HG02852 (cell line): Measurements from ENCODE around the gene MED4.
A peak's percentile ranks its signal among the peaks of the same experiment; 100 is the strongest.

Experiments used
- ATAC-seq: cut with Tn5 transposase; IDR thresholded peaks from one replicate; pipeline ENCODE4 v1.9.1; 2021; ENCODE audit warnings: mild to moderate bottlenecking, moderate library complexity; ENCODE audit not compliant: unreplicated experiment

MED4 gene, protein sequence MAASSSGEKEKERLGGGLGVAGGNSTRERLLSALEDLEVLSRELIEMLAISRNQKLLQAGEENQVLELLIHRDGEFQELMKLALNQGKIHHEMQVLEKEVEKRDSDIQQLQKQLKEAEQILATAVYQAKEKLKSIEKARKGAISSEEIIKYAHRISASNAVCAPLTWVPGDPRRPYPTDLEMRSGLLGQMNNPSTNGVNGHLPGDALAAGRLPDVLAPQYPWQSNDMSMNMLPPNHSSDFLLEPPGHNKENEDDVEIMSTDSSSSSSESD

DNA sequence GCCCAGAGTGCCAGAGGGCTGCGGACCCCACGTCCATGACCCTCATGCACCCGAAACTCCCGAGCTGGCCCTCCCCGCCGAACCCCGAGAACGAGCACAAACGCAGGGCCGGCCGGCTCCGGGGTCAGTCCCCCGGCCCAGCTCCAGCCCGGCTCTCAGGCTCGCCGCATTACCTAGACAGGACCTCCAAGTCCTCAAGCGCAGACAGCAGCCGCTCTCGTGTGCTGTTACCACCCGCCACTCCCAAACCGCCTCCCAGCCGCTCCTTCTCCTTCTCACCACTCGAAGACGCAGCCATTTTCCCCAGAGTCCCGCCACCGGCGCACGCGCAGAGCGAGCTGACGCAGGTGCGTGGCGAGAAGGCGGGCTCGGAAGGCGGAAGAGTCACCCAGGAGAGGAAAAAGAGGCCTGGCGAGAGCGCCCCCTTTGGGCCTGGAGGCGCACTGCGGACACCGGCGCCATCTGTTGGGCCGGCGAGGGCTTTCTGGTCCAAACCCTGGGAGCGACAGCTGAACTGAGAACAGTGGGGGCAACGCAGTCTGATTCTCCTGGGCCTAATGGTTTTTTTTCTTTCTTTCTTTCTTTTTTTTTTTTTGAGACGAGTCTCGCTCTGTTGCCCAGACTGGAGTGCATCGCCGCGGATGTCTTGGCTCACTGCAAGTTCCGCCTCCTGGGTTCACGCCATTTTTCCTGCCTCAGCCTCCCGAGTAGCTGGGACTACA is at the start of gene MED4:
MED4 (minus strand) TSS at position 324 of the 722 bp plus-strand sequence; CDS start at position 298, 26 bp downstream.
- peak; percentile 94 for ATAC-seq

DNA sequence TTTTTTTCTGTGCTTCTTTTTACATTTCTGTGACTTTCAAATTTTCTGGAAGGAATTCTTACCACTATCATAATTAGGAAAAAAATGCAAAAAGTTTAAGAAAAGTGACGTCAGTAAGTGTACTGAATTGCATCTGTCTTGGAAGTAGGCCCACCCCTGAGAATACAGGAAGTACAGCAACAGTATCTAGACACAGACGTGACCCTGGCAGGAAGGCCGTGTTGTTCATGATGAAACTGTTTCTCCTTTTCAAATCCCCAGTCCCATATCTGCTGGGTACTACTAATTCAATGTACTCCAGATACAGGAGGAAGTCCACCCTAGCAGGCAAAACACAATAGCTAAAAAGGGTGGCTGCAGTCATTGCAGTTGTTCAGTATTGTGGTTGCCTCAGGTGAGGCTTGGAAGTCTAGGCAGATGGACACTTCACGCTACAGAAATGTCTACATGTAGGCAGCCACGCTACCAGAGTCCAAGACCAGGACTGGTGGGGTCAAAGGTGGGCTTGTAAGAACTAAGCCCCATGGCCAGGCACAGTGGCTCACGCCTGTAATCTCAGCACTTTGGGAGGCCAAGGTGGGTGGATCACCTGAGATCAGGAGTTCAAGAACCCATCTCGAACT is 49.6 kb upstream of the MED4 start:
- no peak for ATAC-seq

DNA sequence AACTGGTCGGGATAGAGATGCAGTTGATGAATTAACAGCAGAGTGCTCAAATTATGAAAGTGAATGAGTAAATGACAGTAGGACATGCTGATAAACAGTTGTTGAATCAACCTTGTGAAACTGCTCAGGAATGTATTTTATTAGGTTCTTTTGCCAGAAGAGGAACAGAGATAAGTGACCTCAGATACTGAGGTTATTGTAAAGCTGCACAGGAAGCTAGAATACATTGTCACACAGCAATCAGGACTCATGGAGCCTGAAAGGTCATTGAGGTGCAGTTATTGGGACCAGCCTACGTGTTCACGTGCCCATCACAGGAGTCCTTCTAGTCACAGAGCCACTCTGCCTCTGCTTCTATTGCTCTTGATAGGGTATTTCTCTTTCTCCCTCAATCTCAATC is 47.5 kb upstream of the MED4 start:
- ATAC-seq: peak; percentile 67

DNA sequence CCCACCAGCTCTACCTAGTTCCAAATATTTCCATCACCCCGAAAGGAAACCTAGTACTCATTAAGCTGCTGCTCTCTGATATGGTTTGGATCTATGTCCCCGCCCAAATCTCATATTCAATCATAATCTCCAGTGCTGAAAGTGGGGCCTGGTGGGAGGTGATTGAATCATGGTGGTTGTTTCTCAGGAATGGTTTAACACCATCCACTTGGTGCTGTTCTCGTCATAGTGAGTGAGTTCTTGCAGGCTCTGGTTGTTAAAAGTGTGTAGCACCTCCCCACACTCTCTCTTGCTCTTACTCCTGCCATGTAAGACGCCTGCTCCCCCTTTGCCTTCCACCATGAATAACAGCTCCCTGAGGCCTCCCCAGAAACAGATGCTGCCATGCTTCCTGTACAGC is 43.4 kb upstream of the MED4 start:
- ATAC-seq: no peak

DNA sequence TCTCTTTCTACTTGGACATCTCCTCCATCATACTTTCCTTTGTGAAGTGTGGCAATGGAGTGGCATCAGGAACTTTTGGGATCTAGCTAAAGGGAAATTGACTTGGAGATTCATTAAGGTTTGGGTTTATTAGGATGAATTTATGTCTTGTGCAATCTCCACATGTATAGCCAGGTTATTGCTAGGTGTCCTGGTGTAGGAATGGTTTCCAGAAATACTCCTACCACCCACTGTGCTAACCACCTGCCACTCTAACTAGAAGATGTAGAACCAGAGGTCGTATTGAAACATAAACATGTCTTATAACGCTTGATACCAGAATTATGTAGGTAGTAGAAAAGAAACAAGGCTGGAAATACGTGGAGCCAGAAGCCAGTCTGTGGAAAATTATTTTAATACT is 38.1 kb upstream of the MED4 start:
- no peak for ATAC-seq

DNA sequence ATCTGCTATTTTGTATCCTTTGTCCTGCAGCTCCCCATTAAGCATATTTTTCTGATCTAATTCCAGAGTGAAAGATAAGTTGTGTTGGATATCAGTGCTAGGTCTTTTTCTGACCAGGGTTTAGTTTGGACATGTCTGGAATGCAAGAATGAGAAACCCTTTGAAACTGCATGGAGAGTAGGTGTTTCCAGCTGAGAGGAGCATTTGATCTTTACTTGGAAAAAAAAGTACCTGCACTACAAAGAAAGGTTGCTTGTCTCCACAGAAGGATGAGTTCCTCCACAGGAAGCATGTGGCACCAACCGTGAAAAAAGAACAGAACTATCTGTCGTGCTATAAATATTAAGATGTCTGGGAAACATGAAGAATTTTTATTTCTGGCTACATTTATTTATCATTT is 36.6 kb upstream of the MED4 start:
- no peak for ATAC-seq

DNA sequence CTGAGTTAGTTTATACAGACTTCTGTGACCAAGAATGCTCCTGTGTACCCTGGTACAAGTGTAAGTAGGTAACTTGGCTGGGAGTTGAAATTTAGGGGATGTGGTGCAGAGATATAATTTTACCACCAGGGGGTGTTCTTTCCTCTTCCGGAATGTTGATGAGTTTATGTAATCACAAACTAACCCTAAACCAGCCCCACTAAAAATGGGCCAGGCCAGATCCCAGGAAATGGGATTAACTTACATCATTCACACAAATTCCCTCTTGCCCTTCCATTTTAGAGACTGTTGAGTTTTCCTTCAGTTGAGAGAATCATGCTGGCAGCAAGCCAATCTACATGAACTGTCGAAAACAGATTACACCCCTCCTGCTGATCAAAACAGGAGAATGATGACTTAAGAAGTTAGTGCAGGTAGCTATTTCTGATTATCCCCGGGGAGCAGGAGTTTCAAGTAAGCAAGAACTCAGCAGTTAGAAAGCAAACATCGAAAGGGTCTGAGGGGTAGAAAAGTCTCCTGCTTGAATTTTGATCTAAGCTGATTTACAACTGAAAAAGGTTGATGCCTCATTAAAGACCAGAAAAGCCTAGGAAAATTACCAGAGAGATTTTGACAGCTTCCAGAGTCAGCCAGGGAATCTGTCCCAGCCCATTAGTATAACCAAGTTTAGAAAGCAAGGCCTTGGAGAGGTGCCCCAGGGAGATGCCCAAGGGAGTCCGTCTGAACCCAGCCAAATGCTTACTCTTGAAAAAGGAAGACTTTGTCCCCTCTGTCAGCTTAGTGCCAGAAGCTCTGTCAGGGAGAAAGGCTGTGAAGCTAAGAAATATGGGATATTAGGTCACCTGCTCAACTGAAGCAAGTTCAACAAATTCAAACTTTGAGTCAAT is 32.3 kb upstream of the MED4 start:
- peak; percentile 68 for ATAC-seq

DNA sequence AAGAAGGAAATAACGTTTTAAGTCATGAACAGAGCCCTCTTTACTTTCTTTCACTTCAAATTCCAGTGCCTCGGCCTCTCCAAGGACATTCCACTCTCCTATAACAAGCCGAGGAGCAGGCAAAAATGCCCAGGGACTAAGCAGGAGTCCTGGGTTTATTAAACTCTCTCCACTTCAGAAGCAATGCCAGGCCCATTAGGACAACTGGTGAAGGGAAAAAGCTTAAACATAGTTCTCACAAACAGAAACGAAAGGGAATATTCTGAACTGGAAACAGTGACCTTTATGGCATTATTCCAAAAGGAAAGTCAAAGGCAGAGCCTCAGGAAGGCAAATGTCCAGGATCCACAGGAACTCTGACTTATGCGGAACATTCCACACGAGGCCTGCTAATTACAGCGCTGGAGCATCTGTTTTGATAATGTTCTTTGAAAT is 30.9 kb upstream of the MED4 start:
- ATAC-seq: no peak

DNA sequence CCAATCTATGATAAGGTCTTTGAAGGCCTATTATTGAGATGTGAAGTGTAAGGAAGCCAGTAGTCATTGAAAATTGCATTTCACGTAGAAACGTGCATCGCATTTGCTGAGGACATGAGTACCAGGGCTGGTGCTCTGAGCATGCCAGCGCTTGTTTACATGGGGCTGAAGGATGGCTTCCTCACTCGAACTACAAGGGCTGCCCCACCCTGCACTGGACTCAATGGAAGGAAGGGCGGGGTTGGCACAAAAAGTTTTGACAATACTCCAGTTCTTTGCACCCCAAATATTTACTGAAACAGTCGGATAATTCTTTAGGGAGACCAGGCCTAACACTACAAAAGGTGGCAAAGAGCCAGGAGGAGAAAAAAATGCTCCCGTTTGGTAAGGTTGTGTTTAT is 28.9 kb upstream of the MED4 start:
- no peak for ATAC-seq

DNA sequence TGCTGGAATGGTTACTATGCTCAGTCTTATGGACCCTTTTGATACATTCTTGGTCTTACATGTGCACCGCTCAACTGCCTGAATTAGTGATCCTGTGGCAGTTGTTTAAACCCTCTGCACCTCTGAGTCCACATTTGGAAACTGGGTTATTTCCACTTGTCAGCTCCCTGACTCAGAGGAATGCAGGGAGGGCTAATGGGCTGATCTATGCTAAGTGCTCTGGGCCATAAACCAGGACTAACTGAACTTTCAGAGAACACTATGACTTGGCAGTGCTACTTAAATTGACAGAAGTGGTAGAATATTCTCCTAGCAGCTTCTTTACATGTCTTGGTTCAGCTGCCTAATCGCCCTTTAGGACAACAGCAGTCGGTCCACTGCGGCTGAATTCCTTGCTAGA is 26.8 kb upstream of the MED4 start:
- ATAC-seq: no peak

DNA sequence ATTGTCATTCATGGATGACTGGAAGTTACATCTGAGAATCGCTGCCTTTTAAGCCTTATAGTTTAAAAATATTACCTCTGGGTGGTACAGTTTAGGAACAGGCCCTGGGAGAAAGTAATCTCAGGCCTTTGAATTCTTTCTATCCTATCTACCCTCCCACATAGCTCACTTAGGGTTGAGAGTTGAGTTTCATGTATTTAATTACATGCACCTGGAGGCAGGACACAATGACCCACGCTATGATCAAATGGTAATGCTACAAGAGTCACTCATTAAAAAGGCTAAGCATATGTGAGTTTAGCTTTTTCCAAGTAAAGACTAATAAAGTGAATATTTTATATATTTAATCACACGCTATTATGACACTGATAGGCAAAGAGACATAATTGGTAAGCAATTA is 25.3 kb upstream of the MED4 start:
- ATAC-seq: no peak

DNA sequence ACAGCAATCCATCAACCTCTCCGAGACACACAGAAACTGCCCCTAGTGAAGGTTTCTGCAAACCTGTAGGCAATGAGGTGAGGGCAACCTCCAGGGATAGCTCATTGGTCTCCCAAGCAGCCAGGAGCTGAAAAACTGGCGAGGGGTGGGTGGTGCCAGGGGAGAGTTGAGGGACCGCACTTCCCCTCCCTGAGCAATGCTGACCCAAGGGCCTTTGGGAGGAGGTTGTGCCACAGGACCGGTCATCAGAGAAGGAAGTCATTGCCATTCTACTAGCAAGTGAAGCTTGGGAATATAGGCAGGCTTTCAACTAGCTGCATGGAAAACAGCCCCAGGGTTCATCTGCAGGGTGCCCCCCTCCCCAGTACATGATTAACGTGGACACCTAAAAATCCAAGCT is 23.1 kb upstream of the MED4 start:
- no peak for ATAC-seq

DNA sequence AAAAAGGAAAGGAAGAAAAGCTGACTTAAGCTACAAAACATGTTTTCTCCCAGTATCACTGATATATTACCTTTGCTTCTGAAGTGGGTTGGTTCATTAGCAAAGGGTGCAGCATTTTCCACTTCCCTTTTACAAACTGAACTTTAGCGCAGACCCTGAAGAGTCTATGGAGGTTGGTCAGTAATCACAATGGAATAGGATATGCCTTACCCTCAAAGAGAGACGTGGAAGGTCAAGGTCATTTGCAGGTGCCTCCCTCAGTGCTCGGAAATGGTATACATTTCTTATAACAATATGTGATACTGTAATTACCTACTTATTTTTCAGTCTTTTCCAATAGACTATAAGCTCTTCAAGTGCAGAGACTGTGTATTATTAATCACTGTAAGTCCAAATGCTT is 21.9 kb upstream of the MED4 start:
- ATAC-seq: no peak

DNA sequence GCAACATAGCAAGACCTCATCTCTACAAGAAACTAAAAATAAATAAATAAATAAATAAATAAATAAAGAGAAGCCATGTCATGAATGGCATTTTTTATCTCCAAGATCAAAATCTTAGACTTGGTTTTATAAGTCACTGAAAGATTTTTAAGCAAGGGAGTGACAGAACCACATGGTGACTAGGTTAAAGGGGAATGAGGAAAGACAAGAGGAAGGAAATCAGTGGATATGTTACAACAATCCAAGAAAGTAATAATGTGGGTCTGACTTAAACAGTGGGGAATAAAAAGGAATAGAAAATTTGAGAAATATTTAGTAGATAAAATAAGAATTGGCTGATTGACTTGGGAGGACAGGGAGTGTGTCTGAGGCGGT is 18.8 kb upstream of the MED4 start:
- ATAC-seq: no peak

DNA sequence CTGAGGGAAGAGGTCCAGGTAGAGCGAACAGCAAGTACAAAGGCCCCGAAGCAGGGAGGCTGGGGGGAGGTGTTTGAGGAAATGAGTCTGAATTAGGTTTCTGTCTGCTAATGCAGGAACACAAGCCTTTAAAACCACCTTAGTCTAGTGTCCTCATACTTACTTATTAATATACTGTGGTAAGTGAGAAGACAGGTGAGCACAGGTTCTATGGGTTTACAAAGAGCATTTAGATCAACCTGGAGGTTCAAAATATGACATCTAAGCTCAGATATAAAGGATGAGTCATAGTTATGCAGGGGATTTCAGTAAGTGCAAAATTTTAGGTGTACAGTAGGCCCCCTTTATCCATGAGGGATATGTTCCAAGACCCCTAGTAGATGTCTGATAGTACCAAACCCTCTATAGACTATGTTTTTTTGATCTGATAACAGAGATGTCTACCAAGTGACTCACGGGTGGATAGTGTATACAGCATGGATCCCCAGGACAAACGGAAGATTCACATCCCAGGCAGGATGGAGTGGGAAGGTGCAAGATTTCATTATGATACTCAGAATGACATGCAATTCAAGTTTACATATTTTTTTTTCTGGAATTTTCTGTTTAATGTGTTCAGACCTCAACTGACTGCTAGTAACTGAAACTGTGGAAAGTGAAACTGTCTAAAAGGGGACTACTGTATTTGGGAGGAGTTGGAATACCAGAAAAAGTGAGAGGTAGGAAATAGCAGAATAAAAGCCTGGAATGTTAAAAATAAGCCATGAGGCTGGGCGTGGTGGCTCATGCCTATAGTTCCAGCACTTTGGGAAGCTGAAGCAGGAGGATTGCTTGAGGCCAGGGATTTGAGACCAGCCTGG is 18.2 kb upstream of the MED4 start:
- ATAC-seq: no peak

DNA sequence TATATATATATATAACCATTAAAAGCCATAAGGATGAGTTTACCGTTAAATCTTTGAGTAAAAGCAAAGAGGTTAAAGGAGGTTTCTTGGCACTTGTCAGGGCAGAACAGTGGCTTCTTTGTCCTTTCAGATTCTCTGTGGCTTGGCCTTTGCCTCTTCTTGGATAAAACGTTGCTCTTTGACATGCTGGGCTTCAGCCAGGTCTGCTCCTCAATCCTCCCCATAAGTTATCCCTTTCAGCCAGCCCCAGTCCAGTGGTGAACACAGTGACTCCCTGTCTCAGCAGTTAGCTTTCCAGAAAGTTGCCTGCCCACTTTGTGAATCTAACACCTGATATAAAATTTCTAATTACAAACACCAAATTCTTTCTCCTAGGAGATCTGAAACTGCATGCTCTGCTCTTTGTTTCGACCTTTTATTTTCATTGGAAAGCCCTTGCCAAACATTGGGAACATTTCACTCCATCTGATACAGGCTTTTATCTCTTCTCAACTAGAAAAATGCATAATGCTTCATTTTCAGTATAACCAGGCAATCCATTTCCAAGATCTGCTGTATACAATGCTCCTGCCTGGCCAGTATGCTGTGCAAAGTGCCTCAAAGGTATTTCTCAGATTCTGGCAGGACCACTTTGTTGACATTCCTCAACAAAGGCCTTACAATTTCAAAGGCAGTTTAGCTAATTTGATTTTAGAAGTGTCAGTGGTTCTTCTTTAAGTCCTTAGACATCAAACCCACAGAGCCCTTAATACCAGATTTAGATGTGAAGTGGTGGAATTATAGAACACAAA is 16.2 kb upstream of the MED4 start:
- ATAC-seq: no peak

DNA sequence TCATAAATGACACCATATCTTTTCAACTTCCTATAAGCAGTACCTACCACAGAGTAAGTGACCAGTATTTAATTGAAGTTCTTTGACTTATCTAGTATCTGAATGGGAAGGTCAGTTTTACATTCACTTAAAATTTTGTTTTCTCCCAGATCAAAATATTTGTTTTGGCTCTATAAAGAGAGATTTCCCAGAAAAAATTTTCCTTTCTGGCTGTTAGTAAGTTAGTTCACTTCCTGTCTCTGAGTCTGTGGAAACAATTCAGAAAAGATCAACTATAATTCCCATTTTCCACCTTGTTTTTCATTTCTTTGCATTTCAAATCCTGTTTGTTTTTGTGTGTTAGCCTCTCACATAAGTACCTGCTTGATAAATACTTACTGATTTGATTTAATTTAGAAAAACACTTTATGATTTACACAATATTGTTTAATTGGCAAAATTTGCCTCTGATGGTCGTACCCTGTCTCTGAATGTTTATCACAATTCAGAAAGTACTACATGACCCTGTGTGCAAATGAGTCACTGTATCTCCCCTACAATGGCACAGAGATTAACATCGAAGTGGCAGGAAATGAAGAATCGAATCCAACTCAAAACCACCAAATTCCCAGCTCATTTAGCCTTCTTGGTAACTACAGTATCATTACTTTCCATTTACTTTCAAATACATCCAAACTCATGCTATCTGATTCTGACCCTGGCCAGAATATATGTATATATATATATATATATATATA is 15.4 kb upstream of the MED4 start:
- ATAC-seq: no peak

DNA sequence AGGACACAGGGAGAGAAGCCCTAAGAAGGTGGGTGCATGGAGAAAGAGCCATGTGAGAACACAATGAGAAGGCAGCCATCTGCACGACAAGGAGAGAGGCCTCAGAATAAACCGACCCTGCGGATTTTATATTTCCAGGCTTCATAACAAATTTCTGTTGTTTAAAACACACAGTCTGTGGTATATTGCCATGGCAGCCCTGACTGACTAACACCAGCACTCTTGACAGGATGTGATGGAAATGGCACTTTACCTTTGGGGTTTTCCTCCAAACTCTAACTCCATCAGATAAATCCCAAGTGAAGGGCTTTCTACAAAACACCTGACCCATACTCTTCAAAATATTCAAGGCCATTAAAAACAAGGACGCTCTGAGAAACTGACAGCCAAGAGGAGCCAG is 13.2 kb upstream of the MED4 start:
- no peak for ATAC-seq

DNA sequence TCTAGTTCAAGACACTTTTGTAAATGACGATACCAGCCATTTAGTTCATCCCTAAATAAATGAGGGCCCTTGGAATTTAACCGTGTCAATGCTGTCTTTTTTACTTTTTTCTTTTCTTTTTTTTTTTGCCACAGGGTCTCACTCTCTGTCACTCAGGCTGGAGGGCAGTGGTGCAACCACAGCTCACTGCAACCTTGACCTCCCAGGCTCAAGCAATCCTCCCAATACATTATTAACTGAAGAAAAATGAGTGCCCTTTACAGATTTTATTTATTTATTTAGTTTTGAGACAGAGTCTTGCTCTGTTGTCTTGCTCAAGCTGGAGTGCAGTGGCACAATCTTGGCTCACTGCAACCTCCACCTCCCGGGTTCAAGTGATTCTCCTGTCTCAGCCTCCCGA is 2.9 kb upstream of the MED4 start:
- ATAC-seq: no peak
